Activated naive CD8-positive, alpha-beta T cell (primary cell): Measurements from ENCODE around the gene MYOM3.

Experiments
- H3K27ac Mint-ChIP-seq: one replicate; pipeline ENCODE4 v1.8.0; 2021; ENCODE audit warnings: mixed read lengths
- H3K27me3 Mint-ChIP-seq: one replicate; pipeline ENCODE4 v1.8.0; 2021; ENCODE audit warnings: mixed read lengths
- H3K36me3 Mint-ChIP-seq: one replicate; pipeline ENCODE4 v1.8.0; 2021; ENCODE audit warnings: mixed read lengths
- H3K4me1 Mint-ChIP-seq: one replicate; pipeline ENCODE4 v1.8.0; 2021; ENCODE audit warnings: low read depth, mixed read lengths
- H3K4me3 Mint-ChIP-seq: one replicate; pipeline ENCODE4 v1.8.0; 2021; ENCODE audit warnings: mild to moderate bottlenecking, mixed read lengths
- H3K9me3 Mint-ChIP-seq: one replicate; pipeline ENCODE4 v1.8.0; 2021; ENCODE audit warnings: low read depth, mixed read lengths

MYOM3 gene

DNA sequence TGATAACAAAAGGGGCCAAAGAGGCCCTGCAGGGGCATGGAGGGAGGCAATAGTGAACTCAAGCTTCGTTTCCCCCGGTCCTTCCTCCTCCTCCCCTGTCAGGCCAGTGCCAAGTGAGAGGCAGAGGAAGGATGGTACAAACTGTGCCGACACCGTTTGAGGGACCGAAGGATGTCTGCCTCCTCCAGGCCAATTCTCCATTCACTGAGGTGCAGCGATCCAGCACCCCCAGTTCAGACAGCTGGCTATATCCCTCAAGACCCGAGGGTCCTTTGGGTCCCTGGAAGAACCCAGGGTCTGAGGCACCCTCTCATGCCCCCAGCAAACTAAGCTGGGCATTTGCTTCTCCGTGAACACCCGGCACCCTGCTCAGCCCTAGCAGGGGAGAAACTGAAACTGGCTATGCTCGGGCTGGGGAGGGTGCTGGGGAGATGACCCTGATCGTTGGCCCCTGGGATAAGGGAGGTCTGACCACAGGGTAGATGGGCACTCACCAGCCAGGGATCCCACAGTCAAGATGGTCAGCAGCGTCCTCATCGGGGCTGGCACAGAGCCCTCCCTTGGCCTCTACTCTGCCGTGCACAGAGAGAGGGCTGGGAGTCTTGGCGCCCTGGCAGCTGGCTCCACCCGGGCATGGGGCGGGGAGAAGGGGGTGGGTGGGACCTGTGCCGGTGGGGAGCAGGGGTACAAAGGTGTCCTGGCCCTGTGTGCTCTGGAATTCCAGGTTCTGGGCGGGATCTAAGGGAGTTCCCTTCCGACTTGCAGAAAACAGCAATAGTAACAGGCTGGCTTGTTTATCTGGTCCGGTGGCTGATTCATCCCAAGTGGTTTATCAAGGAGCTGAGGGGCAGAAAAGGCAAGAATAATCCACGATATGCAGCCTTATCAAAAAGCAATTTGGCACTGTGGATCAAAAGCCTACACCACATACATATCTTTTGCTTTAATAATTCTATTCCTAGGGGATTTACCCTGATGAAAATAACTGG lies 30.9 kb upstream of the MYOM3 start, which contains the start of gene IL22RA1:
Gene IL22RA1 (minus strand): TSS at position 595 of the 989 bp plus-strand sequence. CDS start 58 bp downstream, at position 537.
- no peaks in the 10 kb centered on the region for H3K36me3 Mint-ChIP-seq
- no peaks in the 10 kb centered on the region for H3K9me3 Mint-ChIP-seq
- no peaks in the 10 kb centered on the region for H3K4me1 Mint-ChIP-seq
- no peak within 1 kb of the TSS for H3K27ac Mint-ChIP-seq
- no peak within 1 kb of the TSS for H3K4me3 Mint-ChIP-seq
- peaks cover 2% of the 10 kb centered on the region for H3K27me3 Mint-ChIP-seq

DNA sequence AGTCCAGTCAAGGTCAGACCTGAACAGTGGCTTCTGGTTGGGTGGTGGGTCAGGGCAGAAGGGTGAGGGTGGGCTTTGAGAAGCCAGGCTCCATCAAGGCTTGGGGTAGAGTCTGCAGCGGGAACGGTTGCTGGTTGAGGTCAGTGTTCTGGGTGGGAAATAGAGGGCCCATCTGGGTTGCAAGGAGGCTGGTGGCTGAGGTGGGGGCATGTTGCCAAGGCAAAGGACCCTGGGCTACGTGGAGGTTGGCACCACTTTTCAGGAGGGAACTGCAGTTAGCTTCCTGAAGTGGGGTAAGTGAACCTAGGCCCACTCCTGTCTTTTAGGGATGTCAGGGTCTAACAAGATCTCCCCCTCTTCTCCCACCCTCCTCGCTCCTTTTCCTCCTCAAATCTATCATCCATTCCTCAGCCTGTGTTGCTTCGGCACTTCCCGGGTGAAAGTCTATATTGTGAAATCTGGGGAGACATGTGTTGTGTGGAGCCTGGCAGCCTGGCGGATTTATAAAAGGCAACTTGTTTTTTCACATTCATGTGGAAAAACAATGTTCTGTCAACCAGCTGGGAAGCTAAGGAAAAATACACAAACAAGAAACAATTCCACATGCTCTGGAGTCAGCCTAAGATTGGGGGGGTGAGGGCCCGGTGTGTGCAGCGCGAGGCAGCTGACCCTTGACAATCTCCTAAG lies 29.5 kb upstream of the MYOM3 start:
- H3K9me3 Mint-ChIP-seq = no peaks in the 10 kb centered on the region
- no peaks in the 10 kb centered on the region for H3K36me3 Mint-ChIP-seq
- H3K4me3 Mint-ChIP-seq = no peak overlapping the region
- no peak overlapping the region for H3K27ac Mint-ChIP-seq
- no peaks in the 10 kb centered on the region for H3K27me3 Mint-ChIP-seq
- H3K4me1 Mint-ChIP-seq = no peaks in the 10 kb centered on the region

DNA sequence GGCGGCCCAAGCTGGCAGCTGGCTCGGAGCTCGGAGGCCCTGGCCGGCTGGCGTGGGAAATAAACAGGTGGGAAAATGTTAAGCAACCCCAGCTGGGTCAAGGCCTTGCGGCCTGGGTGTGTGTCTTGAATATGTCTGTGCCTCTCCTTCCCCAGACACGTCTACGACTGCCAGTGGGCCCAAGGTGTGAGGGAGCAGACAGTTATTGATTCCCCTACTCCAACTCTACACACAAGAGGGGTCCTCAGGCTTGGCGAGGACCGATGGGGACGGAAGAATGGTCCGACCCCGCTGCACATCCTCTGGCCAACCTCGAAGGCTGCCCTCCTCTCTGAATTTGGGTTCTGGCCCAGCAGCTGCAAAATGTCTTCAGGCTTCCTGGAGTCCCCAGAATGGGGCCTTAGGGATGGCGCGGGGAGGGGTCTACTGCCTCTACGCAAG lies 28.8 kb upstream of the MYOM3 start:
- Mint-ChIP-seq H3K4me3 (no peak overlapping the region), H3K27ac (no peak overlapping the region), H3K27me3 (no peaks in the 10 kb centered on the region), H3K4me1 (no peaks in the 10 kb centered on the region), H3K36me3 (no peaks in the 10 kb centered on the region), H3K9me3 (no peaks in the 10 kb centered on the region)

DNA sequence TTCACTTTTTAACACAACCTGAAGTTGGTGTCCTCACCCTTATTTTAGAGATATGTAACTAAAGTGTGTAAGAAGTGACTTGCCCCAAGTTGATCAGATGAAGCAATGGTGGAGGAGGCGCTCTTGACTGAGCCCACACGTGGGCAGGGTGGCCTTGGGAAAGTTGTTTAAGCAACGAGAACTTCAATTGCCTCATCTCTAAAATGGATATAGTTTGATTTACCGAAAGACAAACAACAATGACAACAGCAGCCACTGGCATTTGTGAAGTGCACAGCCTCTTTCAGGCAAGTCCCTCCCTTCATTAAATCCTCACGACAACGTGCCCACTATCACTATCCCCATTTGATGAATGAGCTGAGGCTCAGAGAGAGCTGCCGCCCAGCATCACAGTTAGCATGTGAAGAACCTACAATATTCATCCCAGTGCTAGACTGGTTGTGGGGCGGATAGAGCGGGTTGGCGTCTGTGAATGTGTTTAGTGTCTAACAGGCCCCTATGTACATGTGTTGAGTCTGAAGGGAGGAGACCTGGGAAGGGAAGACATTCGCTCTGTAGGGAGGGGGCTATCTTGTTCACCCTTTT lies 28.0 kb upstream of the MYOM3 start:
- Mint-ChIP-seq H3K36me3 (no peaks in the 10 kb centered on the region), H3K27ac (no peak overlapping the region), H3K4me3 (no peak overlapping the region), H3K4me1 (no peaks in the 10 kb centered on the region), H3K9me3 (no peaks in the 10 kb centered on the region), H3K27me3 (no peaks in the 10 kb centered on the region)

DNA sequence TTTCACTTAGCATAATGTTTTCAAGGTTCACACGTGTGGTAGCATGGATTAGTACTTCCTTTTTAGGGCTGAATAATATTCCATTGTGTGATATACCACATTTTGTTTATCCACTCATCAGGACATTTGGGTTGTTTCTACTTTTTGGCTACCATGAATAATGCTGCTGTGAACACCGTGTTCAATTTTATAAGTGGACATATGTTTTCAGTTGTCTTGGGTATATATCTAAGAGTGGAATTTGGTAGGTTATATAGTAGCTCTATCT lies 27.2 kb upstream of the MYOM3 start:
- no peaks in the 10 kb centered on the region for H3K36me3 Mint-ChIP-seq
- H3K9me3 Mint-ChIP-seq = no peaks in the 10 kb centered on the region
- no peaks in the 10 kb centered on the region for H3K4me1 Mint-ChIP-seq
- H3K27me3 Mint-ChIP-seq = no peaks in the 10 kb centered on the region
- no peak overlapping the region for H3K4me3 Mint-ChIP-seq
- H3K27ac Mint-ChIP-seq = no peak overlapping the region

DNA sequence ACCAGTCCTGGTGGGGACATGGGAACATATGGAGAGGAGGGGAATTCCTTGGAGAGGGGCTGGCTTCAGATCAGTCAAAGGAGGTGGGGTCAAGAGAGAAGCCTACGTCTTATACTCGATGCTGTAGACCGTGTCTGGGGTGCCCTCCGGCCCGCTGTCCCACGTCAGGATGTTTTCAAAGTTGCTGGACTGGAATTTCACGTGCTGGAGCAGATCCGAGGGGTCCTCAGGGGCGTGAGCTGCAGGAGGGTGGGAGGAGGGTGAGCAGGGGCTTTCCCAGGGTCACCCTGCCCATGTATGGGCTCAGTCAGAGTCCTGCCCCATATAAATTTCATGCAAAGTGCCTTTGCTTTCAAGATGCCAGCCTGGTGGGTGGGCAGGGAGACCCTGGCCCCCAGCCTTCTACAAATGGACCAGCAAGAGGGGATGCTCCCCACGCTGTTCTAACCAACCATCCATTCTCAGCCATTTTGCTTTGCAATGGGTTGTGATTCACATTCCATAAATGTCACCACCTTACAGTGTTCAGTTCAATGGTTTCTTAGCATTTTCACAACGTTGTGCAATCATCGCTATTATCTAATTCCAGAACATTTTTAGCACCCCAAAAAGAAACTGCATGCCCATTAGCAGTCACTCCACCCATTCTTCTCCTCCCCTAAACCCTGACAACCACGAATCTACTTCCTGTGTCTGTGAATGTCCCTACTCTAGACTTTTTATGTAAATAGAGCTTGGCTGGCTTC lies 26.7 kb upstream of the MYOM3 start:
- no peaks in the 10 kb centered on the region for H3K27me3 Mint-ChIP-seq
- no peak overlapping the region for H3K4me3 Mint-ChIP-seq
- no peaks in the 10 kb centered on the region for H3K9me3 Mint-ChIP-seq
- no peak overlapping the region for H3K27ac Mint-ChIP-seq
- no peaks in the 10 kb centered on the region for H3K36me3 Mint-ChIP-seq
- no peaks in the 10 kb centered on the region for H3K4me1 Mint-ChIP-seq

DNA sequence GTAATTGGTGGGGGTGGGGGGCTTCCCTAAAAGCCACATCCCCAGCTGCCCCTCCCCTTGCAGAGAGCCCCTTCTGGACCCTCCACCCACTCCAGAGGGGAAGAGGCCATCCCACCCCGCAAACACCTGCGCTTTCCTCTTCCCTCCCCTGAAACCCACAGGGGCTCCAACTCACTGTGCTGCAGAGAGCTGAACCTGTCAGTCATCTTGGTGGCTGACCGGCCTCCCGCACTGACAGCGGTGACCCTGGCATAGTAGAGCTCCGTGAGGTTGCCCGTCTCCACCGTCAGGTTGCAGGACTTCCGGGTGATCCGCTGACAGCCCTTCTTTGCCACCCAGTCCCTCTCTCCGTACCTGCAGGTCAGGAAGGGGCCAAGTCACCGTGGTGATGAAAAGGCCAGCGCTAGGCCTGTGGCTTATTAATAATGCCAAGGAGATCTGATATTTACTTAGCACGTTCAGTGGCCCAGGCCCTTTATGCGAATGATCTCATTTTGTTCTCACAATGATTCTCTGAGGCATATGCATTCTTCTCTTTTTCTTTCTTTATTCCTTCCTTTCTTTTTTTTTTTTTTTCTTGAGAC lies 25.1 kb upstream of the MYOM3 start:
- Mint-ChIP-seq H3K27me3 (no peaks in the 10 kb centered on the region), H3K36me3 (no peaks in the 10 kb centered on the region), H3K4me3 (no peak overlapping the region), H3K27ac (no peak overlapping the region), H3K4me1 (no peaks in the 10 kb centered on the region), H3K9me3 (no peaks in the 10 kb centered on the region)

DNA sequence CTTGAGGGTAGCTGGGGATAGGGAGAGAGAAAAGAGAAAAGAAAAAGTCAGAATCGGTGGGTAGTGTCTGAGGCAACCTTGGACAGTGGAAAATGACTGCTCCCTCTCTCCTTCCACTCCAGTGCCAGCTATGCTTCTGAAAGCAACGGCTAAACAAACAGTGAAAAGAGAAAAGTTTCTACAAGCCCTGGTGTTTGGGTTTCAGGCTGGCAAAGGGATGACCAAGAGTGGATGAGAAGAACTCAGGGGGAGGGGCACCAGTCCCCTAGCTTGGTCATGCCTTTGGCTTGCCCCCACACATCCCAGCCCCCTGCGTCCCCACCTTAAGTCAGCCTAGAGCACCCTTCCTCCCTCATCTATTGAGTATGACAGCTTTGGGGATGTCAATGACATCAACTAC lies 22.4 kb upstream of the MYOM3 start:
- Mint-ChIP-seq H3K4me3 (no peak overlapping the region), H3K27ac (no peak overlapping the region), H3K27me3 (no peaks in the 10 kb centered on the region)

DNA sequence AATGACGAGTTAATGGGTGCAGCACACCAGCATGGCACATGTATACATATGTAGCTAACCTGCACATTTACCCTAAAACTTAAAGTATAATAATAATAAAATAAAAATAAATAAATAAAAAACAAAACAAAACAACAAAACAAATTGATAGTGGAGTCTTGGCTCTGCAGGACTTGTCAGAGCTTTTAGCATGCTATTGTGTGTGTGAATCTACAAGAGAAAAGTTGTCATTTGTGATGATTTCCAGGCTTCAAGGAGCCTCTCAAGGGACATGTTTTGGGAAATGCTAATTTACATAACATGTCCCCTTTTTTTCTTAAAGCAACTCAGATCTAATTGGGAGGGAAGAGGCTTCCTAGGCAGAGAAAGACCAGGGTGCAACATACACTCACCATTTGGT lies 21.9 kb upstream of the MYOM3 start:
- Mint-ChIP-seq H3K36me3 (peaks cover 5% of the 10 kb centered on the region), H3K27ac (no peak overlapping the region), H3K4me3 (no peak overlapping the region), H3K27me3 (no peaks in the 10 kb centered on the region), H3K9me3 (peaks cover 10% of the 10 kb centered on the region), H3K4me1 (no peaks in the 10 kb centered on the region)

More for the DNA sequence above, 22.4 kb upstream of the MYOM3 start:
- peaks cover 10% of the 10 kb centered on the region for H3K9me3 Mint-ChIP-seq
- no peaks in the 10 kb centered on the region for H3K4me1 Mint-ChIP-seq
- H3K36me3 Mint-ChIP-seq = peaks cover 5% of the 10 kb centered on the region

DNA sequence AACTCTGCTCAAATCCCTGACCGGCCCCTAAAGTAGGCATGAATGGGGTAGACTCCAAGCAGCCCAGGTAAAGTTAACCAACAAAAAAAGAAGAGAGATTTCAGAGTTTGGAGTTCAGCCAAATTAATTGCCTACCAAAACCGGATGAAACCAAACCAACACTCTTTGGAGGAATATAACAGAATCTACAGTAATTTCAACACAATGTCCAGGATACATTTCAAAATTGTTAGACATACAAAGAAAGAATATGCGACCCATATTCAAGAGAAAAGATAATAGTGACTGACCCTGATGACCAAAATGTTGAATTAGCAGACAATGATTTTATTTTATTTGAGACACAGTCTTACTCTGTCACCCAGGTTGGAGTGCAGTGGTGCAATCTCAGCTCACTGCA lies 18.4 kb upstream of the MYOM3 start:
- no peak overlapping the region for H3K27ac Mint-ChIP-seq
- peaks cover 5% of the 10 kb centered on the region for H3K36me3 Mint-ChIP-seq
- H3K4me3 Mint-ChIP-seq = no peak overlapping the region
- H3K27me3 Mint-ChIP-seq = no peaks in the 10 kb centered on the region
- peaks cover 10% of the 10 kb centered on the region for H3K9me3 Mint-ChIP-seq
- no peaks in the 10 kb centered on the region for H3K4me1 Mint-ChIP-seq

DNA sequence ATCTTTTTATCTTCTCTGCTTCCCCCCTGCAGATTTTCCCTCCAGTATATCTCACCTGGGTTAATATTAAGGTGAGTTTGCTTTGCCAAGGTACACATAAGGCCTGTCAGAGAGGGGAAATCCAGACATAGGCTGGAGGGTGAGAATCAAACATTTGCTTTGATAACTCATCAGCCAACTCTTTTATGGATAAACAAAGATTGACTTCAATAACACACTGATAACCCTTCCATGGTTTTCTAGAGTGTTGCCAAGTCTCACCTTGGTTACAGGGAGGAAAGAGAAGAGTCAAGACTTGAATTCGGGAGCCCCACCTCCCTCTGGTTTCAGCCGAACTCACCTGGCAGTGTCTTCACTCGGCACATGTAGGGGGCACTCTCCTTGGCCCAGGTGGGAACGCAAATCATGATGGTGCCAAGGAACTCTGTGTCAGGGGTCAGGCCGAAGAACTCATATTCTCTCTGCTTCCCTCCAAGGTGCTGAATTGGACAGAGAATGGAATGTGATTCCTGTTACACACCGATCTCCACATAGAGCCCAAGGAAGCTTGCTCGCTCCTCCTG lies 15.9 kb upstream of the MYOM3 start:
- Mint-ChIP-seq H3K9me3 (peaks cover 10% of the 10 kb centered on the region), H3K4me1 (no peaks in the 10 kb centered on the region), H3K27me3 (no peaks in the 10 kb centered on the region), H3K27ac (no peak overlapping the region), H3K4me3 (no peak overlapping the region), H3K36me3 (peaks cover 5% of the 10 kb centered on the region)

DNA sequence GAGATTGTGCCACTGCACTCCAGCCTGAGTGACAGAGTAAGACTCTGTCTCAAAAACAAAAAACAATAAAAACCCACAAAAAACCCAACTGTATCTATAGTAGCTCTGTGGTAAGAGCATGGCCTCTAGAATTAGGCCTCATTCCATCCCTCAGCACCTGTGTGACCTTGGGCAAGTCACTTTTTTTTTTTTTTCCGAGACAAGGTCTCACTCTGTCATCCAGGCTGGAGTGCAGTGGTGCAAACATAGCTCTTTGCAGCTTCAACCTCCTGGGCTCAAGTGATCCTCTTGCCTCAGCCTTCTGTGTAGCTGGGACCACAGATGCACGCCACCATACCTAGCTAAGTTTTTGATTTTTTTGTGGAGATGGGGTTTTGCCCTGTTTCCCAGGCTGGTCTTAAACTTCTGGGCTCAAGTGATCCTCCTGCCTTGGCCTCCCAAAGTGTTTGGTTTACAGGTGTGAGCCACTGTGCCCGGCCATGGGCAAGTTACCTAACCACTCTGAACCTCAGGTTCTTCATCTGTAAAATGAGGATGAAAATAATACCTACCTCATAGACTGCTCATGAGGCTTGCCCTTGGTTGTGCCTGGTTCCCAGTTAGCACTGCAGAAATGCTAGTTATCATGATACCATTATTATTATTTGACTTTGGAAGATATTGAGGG lies 15.3 kb upstream of the MYOM3 start:
- H3K36me3 Mint-ChIP-seq = peaks cover 5% of the 10 kb centered on the region
- H3K27ac Mint-ChIP-seq = no peak overlapping the region
- peaks cover 10% of the 10 kb centered on the region for H3K9me3 Mint-ChIP-seq
- H3K4me1 Mint-ChIP-seq = no peaks in the 10 kb centered on the region
- H3K4me3 Mint-ChIP-seq = no peak overlapping the region
- H3K27me3 Mint-ChIP-seq = no peaks in the 10 kb centered on the region

DNA sequence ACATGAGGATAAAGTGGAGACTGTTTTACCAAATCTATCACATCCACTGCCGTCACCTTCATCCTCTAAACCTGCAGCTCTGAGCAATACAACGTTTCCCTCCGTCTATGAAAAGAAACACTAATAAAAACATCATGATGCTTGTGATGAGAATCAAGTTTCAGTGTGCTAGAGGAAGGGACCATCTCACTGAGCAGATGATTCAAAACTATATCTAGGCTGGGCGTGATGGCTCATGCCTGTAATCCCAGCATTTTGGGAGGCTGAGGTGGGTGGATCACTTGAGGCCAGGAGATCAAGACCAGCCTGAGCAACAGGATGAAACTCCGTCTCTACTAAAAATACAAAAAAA lies 14.7 kb upstream of the MYOM3 start:
- Mint-ChIP-seq H3K4me3 (no peak overlapping the region), H3K4me1 (no peaks in the 10 kb centered on the region), H3K27ac (no peak overlapping the region), H3K27me3 (no peaks in the 10 kb centered on the region), H3K9me3 (peaks cover 10% of the 10 kb centered on the region), H3K36me3 (peaks cover 5% of the 10 kb centered on the region)
